Measurements from ENCODE around the gene SLC25A19.

DNA sequence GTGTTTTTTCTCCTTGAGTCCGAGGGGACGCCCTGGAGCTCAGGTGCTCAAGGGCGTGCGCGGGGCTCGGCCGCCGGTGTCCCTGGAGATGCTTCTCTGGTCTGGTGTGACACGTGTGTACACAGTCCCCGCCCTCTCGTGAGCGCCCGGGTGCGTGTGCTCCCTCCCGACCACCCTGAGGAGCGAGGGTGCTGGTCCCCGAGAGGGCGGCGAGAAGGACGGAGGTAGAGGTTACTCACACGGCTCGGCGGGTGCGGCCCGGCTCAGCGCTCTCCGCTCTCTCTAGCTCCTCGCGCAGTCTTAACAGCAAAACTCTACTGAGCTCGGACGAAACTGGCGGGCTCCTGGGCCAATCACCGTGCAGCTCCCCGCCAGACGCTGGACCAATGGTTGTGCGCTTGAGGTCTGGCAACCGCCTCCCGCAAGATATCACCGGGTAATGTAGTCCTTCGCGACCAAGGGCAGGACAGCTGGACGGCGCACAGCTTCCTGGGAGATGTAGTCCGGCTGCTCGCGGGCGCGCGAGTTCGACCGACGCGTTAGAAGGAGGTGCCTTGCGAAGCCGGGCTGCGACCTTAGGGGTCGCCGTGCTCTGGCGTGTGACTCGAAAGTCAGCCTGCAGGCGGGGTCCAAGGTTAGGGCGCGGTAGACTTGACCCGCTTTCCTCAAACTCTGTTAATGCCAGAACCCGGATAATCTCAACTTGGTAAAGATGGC lies at the start of gene SLC25A19:
- TF ChIP-seq, protein P1, sequence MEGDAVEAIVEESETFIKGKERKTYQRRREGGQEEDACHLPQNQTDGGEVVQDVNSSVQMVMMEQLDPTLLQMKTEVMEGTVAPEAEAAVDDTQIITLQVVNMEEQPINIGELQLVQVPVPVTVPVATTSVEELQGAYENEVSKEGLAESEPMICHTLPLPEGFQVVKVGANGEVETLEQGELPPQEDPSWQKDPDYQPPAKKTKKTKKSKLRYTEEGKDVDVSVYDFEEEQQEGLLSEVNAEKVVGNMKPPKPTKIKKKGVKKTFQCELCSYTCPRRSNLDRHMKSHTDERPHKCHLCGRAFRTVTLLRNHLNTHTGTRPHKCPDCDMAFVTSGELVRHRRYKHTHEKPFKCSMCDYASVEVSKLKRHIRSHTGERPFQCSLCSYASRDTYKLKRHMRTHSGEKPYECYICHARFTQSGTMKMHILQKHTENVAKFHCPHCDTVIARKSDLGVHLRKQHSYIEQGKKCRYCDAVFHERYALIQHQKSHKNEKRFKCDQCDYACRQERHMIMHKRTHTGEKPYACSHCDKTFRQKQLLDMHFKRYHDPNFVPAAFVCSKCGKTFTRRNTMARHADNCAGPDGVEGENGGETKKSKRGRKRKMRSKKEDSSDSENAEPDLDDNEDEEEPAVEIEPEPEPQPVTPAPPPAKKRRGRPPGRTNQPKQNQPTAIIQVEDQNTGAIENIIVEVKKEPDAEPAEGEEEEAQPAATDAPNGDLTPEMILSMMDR (IDR thresholded peaks at IDR 0.05), result peak in 1 of 3 experiments; percentile 25
- TF ChIP-seq POLR2A (IDR thresholded peaks at IDR 0.05), result peak; percentile 79
